IMR-90 (cell line): Measurements from ENCODE around the gene CHRM4. TPM values are rescaled to one million over a fixed set of nuclear protein-coding genes. Genes with fewer than 3 reads are reported as not detected.

Experiments
- ATAC-seq: fragments of 200-7000 bp; cut with Tn5 transposase; 2 replicates; pipeline ENCODE4 v1.9.1; 2020; ENCODE audit warnings: low read depth, mild to moderate bottlenecking, moderate library complexity
- BruUV-seq: library from RNA; stranded (reverse); fragments of 400-500 nt; replicated peaks from 2 replicates; lab custom pipeline; 2021; lab: Mats Ljungman, UMichigan
- CTCF ChIA-PET: fragments of 300-600 bp; formaldehyde crosslinking; extraction: SDS; loops from one replicate; lab custom pipeline; 2021; ENCODE audit warnings: antibody characterized with exemption; lab: Yijun Ruan, JAX
- POLR2A ChIA-PET: fragments of 300-600 bp; sonication (Branson Sonifier 250); formaldehyde crosslinking; loops from one replicate; lab custom pipeline; 2022; ENCODE audit warnings: antibody characterized with exemption; ENCODE audit not compliant: unreplicated experiment; lab: Charles Lee
- DNase-seq: peaks from one replicate; pipeline ENCODE4 v3.0.0; 2013
- H2AFZ ChIP-seq: replicated peaks from 2 replicates; pipeline ENCODE3; 2013; ENCODE audit warnings: low read length, mild to moderate bottlenecking; ENCODE audit not compliant: poor library complexity
- H2AK5ac ChIP-seq: 2 replicates; pipeline ENCODE4 v1.6.1; 2013; ENCODE audit warnings: low read depth, low read length, inconsistent platforms
- H2AK9ac ChIP-seq: replicated peaks from 2 replicates; pipeline ENCODE3; 2013; ENCODE audit warnings: mild to moderate bottlenecking, low read depth, low read length, moderate library complexity; ENCODE audit not compliant: poor library complexity
- H2BK120ac ChIP-seq: 2 replicates; pipeline ENCODE4 v1.6.1; 2013; ENCODE audit warnings: low read depth, low read length, inconsistent platforms
- H2BK15ac ChIP-seq: 3 replicates; pipeline ENCODE4 v1.6.1; 2013; ENCODE audit warnings: low read depth, low read length, inconsistent platforms
- H2BK20ac ChIP-seq: 2 replicates; pipeline ENCODE4 v1.6.1; 2013; ENCODE audit warnings: low read depth, mild to moderate bottlenecking, inconsistent platforms, low read length, moderate library complexity
- H2BK5ac ChIP-seq: 2 replicates; pipeline ENCODE4 v1.6.1; 2013; ENCODE audit warnings: mild to moderate bottlenecking, low read depth, low read length, inconsistent platforms; ENCODE audit not compliant: poor library complexity, severe bottlenecking
- H3K14ac ChIP-seq: replicated peaks from 2 replicates; pipeline ENCODE4 v1.6.1; 2013; ENCODE audit warnings: low read depth, low read length, inconsistent platforms
- H3K18ac ChIP-seq: 2 replicates; pipeline ENCODE4 v1.6.1; 2013; ENCODE audit warnings: low read depth, low read length, control low read depth
- H3K23ac ChIP-seq: 2 replicates; pipeline ENCODE4 v1.6.1; 2013; ENCODE audit warnings: low read depth, low read length, inconsistent platforms
- H3K27ac ChIP-seq: 2 replicates; pipeline ENCODE4 v1.5.1; 2013; ENCODE audit warnings: mild to moderate bottlenecking, control low read depth, low read length; ENCODE audit not compliant: insufficient read depth
- H3K27me3 ChIP-seq: 2 replicates; pipeline ENCODE4 v1.6.1; 2013; ENCODE audit warnings: low read length; ENCODE audit not compliant: control insufficient read depth, insufficient read depth
- H3K36me3 ChIP-seq: 2 replicates; pipeline ENCODE4 v1.6.1; 2013; ENCODE audit warnings: low read length, mixed read lengths; ENCODE audit not compliant: control insufficient read depth, insufficient read depth
- H3K4ac ChIP-seq: 2 replicates; pipeline ENCODE4 v1.6.1; 2013; ENCODE audit warnings: low read depth, low read length, inconsistent platforms
- H3K4me1 ChIP-seq: 2 replicates; pipeline ENCODE4 v1.6.1; 2013; ENCODE audit warnings: low read length, mixed read lengths; ENCODE audit not compliant: control insufficient read depth, insufficient read depth
- H3K4me2 ChIP-seq: 2 replicates; pipeline ENCODE4 v1.6.1; 2013; ENCODE audit warnings: low read depth, mild to moderate bottlenecking, control low read depth, low read length, moderate library complexity
- H3K4me3 ChIP-seq: 2 replicates; pipeline ENCODE4 v1.5.1; 2013; ENCODE audit warnings: low read depth, mild to moderate bottlenecking, control low read depth, low read length, moderate library complexity; ENCODE audit not compliant: insufficient read depth
- H3K56ac ChIP-seq: 2 replicates; pipeline ENCODE4 v1.6.1; 2013; ENCODE audit warnings: low read length, inconsistent platforms; ENCODE audit not compliant: insufficient read depth; ENCODE audit errors: extremely low read depth
- H3K79me1 ChIP-seq, 2 experiments: 2 replicates each; pipeline ENCODE4 v1.6.1; 2013; ENCODE audit warnings: low read length in 2 of 2, inconsistent platforms in 1 of 2, low read depth in 1 of 2
- H3K9ac ChIP-seq: 2 replicates; pipeline ENCODE4 v1.6.1; 2013; ENCODE audit warnings: low read depth, low read length, control low read depth
- H3K9me1 ChIP-seq: 2 replicates; pipeline ENCODE4 v1.6.1; 2013; ENCODE audit warnings: low read length, inconsistent platforms; ENCODE audit not compliant: insufficient read depth
- H3K9me3 ChIP-seq: 2 replicates; pipeline ENCODE4 v1.6.1; 2013; ENCODE audit warnings: low read length; ENCODE audit not compliant: control insufficient read depth, insufficient read depth
- H4K20me1 ChIP-seq: 2 replicates; pipeline ENCODE4 v1.6.1; 2013; ENCODE audit warnings: low read length, inconsistent platforms; ENCODE audit not compliant: insufficient read depth
- H4K5ac ChIP-seq: 2 replicates; pipeline ENCODE4 v1.6.1; 2013; ENCODE audit warnings: mild to moderate bottlenecking, low read depth, low read length, control low read depth
- H4K8ac ChIP-seq, 2 experiments: 2 replicates each; pipeline ENCODE4 v1.6.1; 2013; ENCODE audit warnings: low read depth in 2 of 2, low read length in 2 of 2, control low read depth in 1 of 2, inconsistent platforms in 1 of 2
- H4K91ac ChIP-seq: 2 replicates; pipeline ENCODE4 v1.6.1; 2013; ENCODE audit warnings: low read depth, low read length, inconsistent platforms; ENCODE audit not compliant: insufficient read depth
- CEBPB ChIP-seq: IDR thresholded peaks from 2 replicates; pipeline ENCODE4 v1.6.1; 2012; ENCODE audit warnings: low read depth, low read length, improper control_type of control experiment
- CHD1 ChIP-seq: IDR thresholded peaks from 2 replicates; pipeline ENCODE4 v1.6.1; 2012; ENCODE audit warnings: low read depth, low read length, improper control_type of control experiment
- FOS ChIP-seq: fragments of 150-350 bp; IDR thresholded peaks from 2 replicates; pipeline ENCODE4 v1.6.1; 2016; ENCODE audit warnings: low read depth, low read length
- MAFK ChIP-seq: IDR thresholded peaks from 2 replicates; pipeline ENCODE4 v1.6.1; 2012; ENCODE audit warnings: low read depth, low read length, improper control_type of control experiment
- MAZ ChIP-seq: IDR thresholded peaks from 2 replicates; pipeline ENCODE4 v1.6.1; 2012; ENCODE audit warnings: low read depth, mild to moderate bottlenecking, low read length, improper control_type of control experiment, moderate library complexity, borderline replicate concordance
- NFE2L2 ChIP-seq: fragments of 150-350 bp; IDR thresholded peaks from 2 replicates; pipeline ENCODE4 v1.6.1; 2016; ENCODE audit warnings: low read depth, mild to moderate bottlenecking, low read length
- POLR2A ChIP-seq: IDR thresholded peaks from 2 replicates; pipeline ENCODE4 v1.6.1; 2012; ENCODE audit warnings: mild to moderate bottlenecking, low read depth, low read length
- RAD21 ChIP-seq: IDR thresholded peaks from 2 replicates; pipeline ENCODE4 v1.6.1; 2012; ENCODE audit warnings: low read length, improper control_type of control experiment
- RFX5 ChIP-seq: IDR thresholded peaks from 2 replicates; pipeline ENCODE4 v1.8.0; 2012; ENCODE audit warnings: low read depth, mild to moderate bottlenecking, low read length, moderate library complexity
- SMC3 ChIP-seq: fragments of 150-350 bp; IDR thresholded peaks from 2 replicates; pipeline ENCODE4 v1.6.1; 2016; ENCODE audit warnings: low read depth, mild to moderate bottlenecking, antibody characterized with exemption, low read length, moderate library complexity
- WGBS, 2 experiments: methylation state at CpG; one replicate each; pipeline versions ENCODE4 v1.1.5 to v1.1.7; 2013; ENCODE audit warnings: missing lambda C conversion rate in 2 of 2; ENCODE audit not compliant: insufficient read length in 1 of 2; ENCODE audit errors: extremely low coverage in 2 of 2; 5-methylcytosine and 5-hydroxymethylcytosine counted together
- dilution Hi-C: fragments of 300-500 bp; cut with HindIII; formaldehyde crosslinking; loops from one replicate; pipeline ENCODE4 v1.14.3; 2018; ENCODE audit warnings: low sequenced_read_pairs; ENCODE audit not compliant: unreplicated experiment
- in situ Hi-C: fragments of 300-500 bp; cut with MboI; formaldehyde crosslinking; loops from 3 replicates; pipeline ENCODE4 v1.14.3; 2019; ENCODE audit warnings: low sequenced_read_pairs, inconsistent platforms, mixed read lengths
- intact Hi-C: fragments of 100-400 bp; cut with micrococcal nuclease; formaldehyde crosslinking; loops from 2 replicates; pipeline ENCODE4 v1.10.0; 2022
- polyA plus RNA-seq, 3 experiments: library from polyadenylated mRNA; depleted of rRNA; stranded (reverse); fragments of >200 nt; gene quantifications; 2 replicates each; pipeline ENCODE4 v1.2.3, GENCODE V29; 2012; ENCODE audit warnings: low replicate concordance in 1 of 3
- total RNA-seq: library from RNA; depleted of rRNA; stranded (reverse); fragments of >200 nt; gene quantifications from 2 replicates; pipeline ENCODE4 v1.2.3, GENCODE V29; 2012

The CHRM4 gene
- total and polyA plus RNA-seq, 2 of the 4 experiments (the other 2 are of a cell fraction) = 0.09 to 0.18 TPM

DNA sequence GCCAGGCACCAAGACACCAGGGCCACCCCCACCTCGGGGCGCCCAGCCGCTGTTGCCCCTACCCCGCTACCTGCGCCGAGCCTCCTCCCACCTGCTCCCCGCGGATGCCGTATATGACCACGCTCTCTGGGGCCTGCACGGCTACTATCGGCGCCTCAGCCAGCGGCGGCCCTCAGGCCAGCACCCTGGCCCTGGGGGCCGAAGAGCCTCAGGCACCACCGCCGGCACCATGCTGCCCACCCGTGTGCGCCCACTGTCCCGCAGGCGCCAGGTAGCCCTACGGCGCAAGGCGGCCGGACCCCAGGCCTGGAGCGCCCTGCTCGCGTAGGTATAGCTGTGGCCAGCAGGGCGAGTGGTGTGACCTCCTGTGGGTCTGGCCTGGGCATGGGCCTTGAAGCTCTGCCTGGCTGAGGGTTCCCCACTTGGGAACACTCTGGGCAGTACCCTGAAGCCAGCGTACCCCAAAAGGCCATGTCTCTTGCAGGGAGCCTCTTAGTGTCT lies 24.9 kb downstream of the CHRM4 start:
- Histone ChIP-seq H3K4ac (no peak overlapping the region), H3K4me2 (no peak overlapping the region), H2BK120ac (no peak overlapping the region), H3K9me1 (peaks cover 9% of the 10 kb centered on the region; the same call in 1 of the 2 replicates), H2AFZ (no peak overlapping the region), H3K9me3 (no peaks in the 10 kb centered on the region), H3K9ac (no peak overlapping the region), H4K5ac (no peak overlapping the region), H2AK9ac (peak overlapping the region; percentile 55), H3K14ac (no peak overlapping the region), H3K79me1 (peaks cover 18 to 64% of the 10 kb centered on the region in 2 experiments), H3K27ac (no peak overlapping the region), H3K36me3 (peaks cover 15% of the 10 kb centered on the region; the same call in 1 of the 2 replicates), H3K56ac (no peak overlapping the region), H4K20me1 (peaks cover 31% of the 10 kb centered on the region), H3K27me3 (no peaks in the 10 kb centered on the region), H2BK15ac (no peak overlapping the region), H2BK5ac (no peak overlapping the region), H4K91ac (no peak overlapping the region), H2AK5ac (no peak overlapping the region), H3K23ac (no peak overlapping the region), H3K18ac (no peak overlapping the region), H3K4me3 (no peak overlapping the region), H2BK20ac (no peak overlapping the region), H3K4me1 (peaks cover 31% of the 10 kb centered on the region), H4K8ac (no peak overlapping the region)
- BruUV-seq = no TSS peak
- in situ Hi-C loops (no loop called here), intact Hi-C loops (no loop called here), dilution Hi-C loops (no loop called here)
- 95% methylated on average over 24 of the region's 31 CpGs; no CpG with 5 or more reads in 1 of the 2 experiments for WGBS, 2 experiments
- CTCF ChIA-PET = no interaction called here
- POLR2A ChIA-PET = no interaction called here
- ATAC-seq (no peak), DNase-seq (no peak)
- no peak for TF ChIP-seq FOS
- no peak for TF ChIP-seq RAD21
- TF ChIP-seq POLR2A = no peak
- no peak for TF ChIP-seq CEBPB
- TF ChIP-seq NFE2L2 = no peak
- no peak for TF ChIP-seq MAFK
- no peak for TF ChIP-seq SMC3
- no peak for TF ChIP-seq CHD1
- no peak for TF ChIP-seq RFX5
- no peak for TF ChIP-seq MAZ
